ENCODE measurements around the gene CST6.

Gene CST6

GRCh38 chr11:66048547-66049323 is 36.9 kb downstream of the CST6 start, which contains the start of gene GAL3ST3:
Gene GAL3ST3, minus strand, starts transcription at chr11:66049161. Its CDS starts 3,746 bp downstream, at chr11:66045415.
- no peak for DNase-seq

GRCh38 chr11:66050581-66051231 is 38.9 kb downstream of the CST6 start:
- no peak for DNase-seq

- DNase-seq = no peak
These were observed 39.6 kb downstream of the CST6 start for GRCh38 chr11:66051371-66051765.

GRCh38 chr11:66051766-66052663 is 40.2 kb downstream of the CST6 start, which contains the start of gene SF3B2:
Gene SF3B2, plus strand, starts transcription at chr11:66052364. Its CDS starts 21 bp downstream, at chr11:66052385.
- DNase-seq = peak; percentile 98

- no peak for DNase-seq
These were observed 40.8 kb downstream of the CST6 start for GRCh38 chr11:66052664-66052982.

GRCh38 chr11:66055021-66055420 is 43.2 kb downstream of the CST6 start:
- DNase-seq = no peak

GRCh38 chr11:66056501-66056900 is 44.7 kb downstream of the CST6 start:
- no peak for DNase-seq

- DNase-seq = no peak
These were observed 48.3 kb downstream of the CST6 start for GRCh38 chr11:66059966-66060680.

- DNase-seq = no peak
These were observed 49.5 kb downstream of the CST6 start for GRCh38 chr11:66061268-66061667.

GRCh38 chr11:66062408-66062807 is 50.6 kb downstream of the CST6 start:
- no peak for DNase-seq
